IMR-90 (cell line): ENCODE data around the gene FCN1. TPM values are rescaled to one million over a fixed set of nuclear protein-coding genes. Genes with fewer than 3 reads are reported as not detected.

Experiments used
- ATAC-seq: fragments of 200-7000 bp; cut with Tn5 transposase; 2 replicates; pipeline ENCODE4 v1.9.1; 2020; ENCODE audit warnings: low read depth, mild to moderate bottlenecking, moderate library complexity
- BruUV-seq: library from RNA; stranded (reverse); fragments of 400-500 nt; replicated peaks from 2 replicates; lab custom pipeline; 2021; lab: Mats Ljungman, UMichigan
- CTCF ChIA-PET: fragments of 300-600 bp; formaldehyde crosslinking; extraction: SDS; loops from one replicate; lab custom pipeline; 2021; ENCODE audit warnings: antibody characterized with exemption; lab: Yijun Ruan, JAX
- POLR2A ChIA-PET: fragments of 300-600 bp; sonication (Branson Sonifier 250); formaldehyde crosslinking; loops from one replicate; lab custom pipeline; 2022; ENCODE audit warnings: antibody characterized with exemption; ENCODE audit not compliant: unreplicated experiment; lab: Charles Lee
- DNase-seq: peaks from one replicate; pipeline ENCODE4 v3.0.0; 2013
- H2AFZ ChIP-seq: replicated peaks from 2 replicates; pipeline ENCODE3; 2013; ENCODE audit warnings: low read length, mild to moderate bottlenecking; ENCODE audit not compliant: poor library complexity
- H2AK5ac ChIP-seq: 2 replicates; pipeline ENCODE4 v1.6.1; 2013; ENCODE audit warnings: low read depth, low read length, inconsistent platforms
- H2AK9ac ChIP-seq: replicated peaks from 2 replicates; pipeline ENCODE3; 2013; ENCODE audit warnings: mild to moderate bottlenecking, low read depth, low read length, moderate library complexity; ENCODE audit not compliant: poor library complexity
- H2BK120ac ChIP-seq: 2 replicates; pipeline ENCODE4 v1.6.1; 2013; ENCODE audit warnings: low read depth, low read length, inconsistent platforms
- H2BK15ac ChIP-seq: 3 replicates; pipeline ENCODE4 v1.6.1; 2013; ENCODE audit warnings: low read depth, low read length, inconsistent platforms
- H2BK20ac ChIP-seq: 2 replicates; pipeline ENCODE4 v1.6.1; 2013; ENCODE audit warnings: low read depth, mild to moderate bottlenecking, inconsistent platforms, low read length, moderate library complexity
- H2BK5ac ChIP-seq: 2 replicates; pipeline ENCODE4 v1.6.1; 2013; ENCODE audit warnings: mild to moderate bottlenecking, low read depth, low read length, inconsistent platforms; ENCODE audit not compliant: poor library complexity, severe bottlenecking
- H3K14ac ChIP-seq: replicated peaks from 2 replicates; pipeline ENCODE4 v1.6.1; 2013; ENCODE audit warnings: low read depth, low read length, inconsistent platforms
- H3K18ac ChIP-seq: 2 replicates; pipeline ENCODE4 v1.6.1; 2013; ENCODE audit warnings: low read depth, low read length, control low read depth
- H3K23ac ChIP-seq: 2 replicates; pipeline ENCODE4 v1.6.1; 2013; ENCODE audit warnings: low read depth, low read length, inconsistent platforms
- H3K27ac ChIP-seq: 2 replicates; pipeline ENCODE4 v1.5.1; 2013; ENCODE audit warnings: mild to moderate bottlenecking, control low read depth, low read length; ENCODE audit not compliant: insufficient read depth
- H3K27me3 ChIP-seq: 2 replicates; pipeline ENCODE4 v1.6.1; 2013; ENCODE audit warnings: low read length; ENCODE audit not compliant: control insufficient read depth, insufficient read depth
- H3K36me3 ChIP-seq: 2 replicates; pipeline ENCODE4 v1.6.1; 2013; ENCODE audit warnings: low read length, mixed read lengths; ENCODE audit not compliant: control insufficient read depth, insufficient read depth
- H3K4ac ChIP-seq: 2 replicates; pipeline ENCODE4 v1.6.1; 2013; ENCODE audit warnings: low read depth, low read length, inconsistent platforms
- H3K4me1 ChIP-seq: 2 replicates; pipeline ENCODE4 v1.6.1; 2013; ENCODE audit warnings: low read length, mixed read lengths; ENCODE audit not compliant: control insufficient read depth, insufficient read depth
- H3K4me2 ChIP-seq: 2 replicates; pipeline ENCODE4 v1.6.1; 2013; ENCODE audit warnings: low read depth, mild to moderate bottlenecking, control low read depth, low read length, moderate library complexity
- H3K4me3 ChIP-seq: 2 replicates; pipeline ENCODE4 v1.5.1; 2013; ENCODE audit warnings: low read depth, mild to moderate bottlenecking, control low read depth, low read length, moderate library complexity; ENCODE audit not compliant: insufficient read depth
- H3K56ac ChIP-seq: 2 replicates; pipeline ENCODE4 v1.6.1; 2013; ENCODE audit warnings: low read length, inconsistent platforms; ENCODE audit not compliant: insufficient read depth; ENCODE audit errors: extremely low read depth
- H3K79me1 ChIP-seq, 2 experiments: 2 replicates each; pipeline ENCODE4 v1.6.1; 2013; ENCODE audit warnings: low read length in 2 of 2, inconsistent platforms in 1 of 2, low read depth in 1 of 2
- H3K9ac ChIP-seq: 2 replicates; pipeline ENCODE4 v1.6.1; 2013; ENCODE audit warnings: low read depth, low read length, control low read depth
- H3K9me1 ChIP-seq: 2 replicates; pipeline ENCODE4 v1.6.1; 2013; ENCODE audit warnings: low read length, inconsistent platforms; ENCODE audit not compliant: insufficient read depth
- H3K9me3 ChIP-seq: 2 replicates; pipeline ENCODE4 v1.6.1; 2013; ENCODE audit warnings: low read length; ENCODE audit not compliant: control insufficient read depth, insufficient read depth
- H4K20me1 ChIP-seq: 2 replicates; pipeline ENCODE4 v1.6.1; 2013; ENCODE audit warnings: low read length, inconsistent platforms; ENCODE audit not compliant: insufficient read depth
- H4K5ac ChIP-seq: 2 replicates; pipeline ENCODE4 v1.6.1; 2013; ENCODE audit warnings: mild to moderate bottlenecking, low read depth, low read length, control low read depth
- H4K8ac ChIP-seq, 2 experiments: 2 replicates each; pipeline ENCODE4 v1.6.1; 2013; ENCODE audit warnings: low read depth in 2 of 2, low read length in 2 of 2, control low read depth in 1 of 2, inconsistent platforms in 1 of 2
- H4K91ac ChIP-seq: 2 replicates; pipeline ENCODE4 v1.6.1; 2013; ENCODE audit warnings: low read depth, low read length, inconsistent platforms; ENCODE audit not compliant: insufficient read depth
- BHLHE40 ChIP-seq: fragments of 150-350 bp; IDR thresholded peaks from 2 replicates; pipeline ENCODE4 v1.6.1; 2016; ENCODE audit warnings: mild to moderate bottlenecking, low read depth, low read length
- CEBPB ChIP-seq: IDR thresholded peaks from 2 replicates; pipeline ENCODE4 v1.6.1; 2012; ENCODE audit warnings: low read depth, low read length, improper control_type of control experiment
- MXI1 ChIP-seq: IDR thresholded peaks from 2 replicates; pipeline ENCODE4 v1.6.1; 2012; ENCODE audit warnings: low read depth, mild to moderate bottlenecking, low read length, moderate library complexity, borderline replicate concordance
- RAD21 ChIP-seq: IDR thresholded peaks from 2 replicates; pipeline ENCODE4 v1.6.1; 2012; ENCODE audit warnings: low read length, improper control_type of control experiment
- RFX5 ChIP-seq: IDR thresholded peaks from 2 replicates; pipeline ENCODE4 v1.8.0; 2012; ENCODE audit warnings: low read depth, mild to moderate bottlenecking, low read length, moderate library complexity
- WGBS, 2 experiments: methylation state at CpG; one replicate each; pipeline versions ENCODE4 v1.1.5 to v1.1.7; 2013; ENCODE audit warnings: missing lambda C conversion rate in 2 of 2; ENCODE audit not compliant: insufficient read length in 1 of 2; ENCODE audit errors: extremely low coverage in 2 of 2; 5-methylcytosine and 5-hydroxymethylcytosine counted together
- dilution Hi-C: fragments of 300-500 bp; cut with HindIII; formaldehyde crosslinking; loops from one replicate; pipeline ENCODE4 v1.14.3; 2018; ENCODE audit warnings: low sequenced_read_pairs; ENCODE audit not compliant: unreplicated experiment
- in situ Hi-C: fragments of 300-500 bp; cut with MboI; formaldehyde crosslinking; loops from 3 replicates; pipeline ENCODE4 v1.14.3; 2019; ENCODE audit warnings: low sequenced_read_pairs, inconsistent platforms, mixed read lengths
- intact Hi-C: fragments of 100-400 bp; cut with micrococcal nuclease; formaldehyde crosslinking; loops from 2 replicates; pipeline ENCODE4 v1.10.0; 2022
- polyA plus RNA-seq, 3 experiments: library from polyadenylated mRNA; depleted of rRNA; stranded (reverse); fragments of >200 nt; gene quantifications; 2 replicates each; pipeline ENCODE4 v1.2.3, GENCODE V29; 2012; ENCODE audit warnings: low replicate concordance in 1 of 3
- total RNA-seq: library from RNA; depleted of rRNA; stranded (reverse); fragments of >200 nt; gene quantifications from 2 replicates; pipeline ENCODE4 v1.2.3, GENCODE V29; 2012

The FCN1 gene
- total and polyA plus RNA-seq, 2 of the 4 experiments (the other 2 are of a cell fraction) = not detected

DNA sequence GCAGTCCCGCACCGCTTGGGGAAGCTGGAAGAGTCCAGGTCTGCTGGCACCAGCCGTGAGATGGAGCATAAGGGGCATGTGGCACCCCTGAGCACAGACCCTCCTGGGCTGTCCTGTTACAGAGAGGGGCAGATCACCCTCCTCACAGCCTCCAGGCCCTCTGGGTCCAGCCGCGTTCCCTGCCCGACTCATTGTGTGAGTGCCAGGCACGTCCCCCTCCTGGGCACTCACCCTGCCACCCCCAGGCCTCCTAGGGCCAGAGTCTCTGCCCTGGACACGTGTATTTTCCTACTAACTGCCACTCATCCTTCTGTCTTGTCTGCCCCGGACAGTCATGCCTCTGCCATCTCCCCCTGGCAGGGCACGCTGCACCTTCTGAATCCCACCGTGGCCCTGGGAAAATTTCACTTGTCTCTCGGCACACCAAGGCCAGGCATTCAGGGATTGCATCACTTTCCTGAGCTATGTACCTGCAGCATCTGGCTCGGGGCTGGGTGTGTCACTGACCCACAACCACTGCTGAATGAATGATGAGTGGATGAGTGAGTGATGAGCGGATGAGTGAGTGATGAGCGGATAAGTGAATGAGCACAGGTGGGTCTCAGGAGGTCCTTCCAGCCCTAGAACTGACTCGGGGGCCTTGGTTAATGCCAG lies 21.5 kb upstream of the FCN1 start:
- no TSS peak for BruUV-seq
- Histone ChIP-seq H3K23ac (no peak overlapping the region), H3K4me2 (no peak overlapping the region), H4K8ac (no peak overlapping the region), H2BK20ac (no peak overlapping the region), H2BK120ac (no peak overlapping the region), H3K4me1 (no peaks in the 10 kb centered on the region), H4K5ac (no peak overlapping the region), H3K27me3 (peaks cover 62% of the 10 kb centered on the region), H2AK9ac (no peak overlapping the region), H3K14ac (no peak overlapping the region), H3K9me1 (no peaks in the 10 kb centered on the region), H4K20me1 (no peaks in the 10 kb centered on the region), H2BK15ac (no peak overlapping the region), H3K4ac (no peak overlapping the region), H3K56ac (no peak overlapping the region), H3K4me3 (no peak overlapping the region), H3K79me1 (no peaks in the 10 kb centered on the region), H3K9me3 (no peaks in the 10 kb centered on the region), H3K18ac (no peak overlapping the region), H2AK5ac (no peak overlapping the region), H2BK5ac (no peak overlapping the region), H2AFZ (peak overlapping the region; percentile 43), H3K36me3 (no peaks in the 10 kb centered on the region), H3K27ac (no peak overlapping the region), H4K91ac (no peak overlapping the region), H3K9ac (no peak overlapping the region)
- in situ Hi-C loops (no loop called here), dilution Hi-C loops (no loop called here), intact Hi-C loops (no loop called here)
- CTCF ChIA-PET = no interaction called here
- 77% methylated on average over 11 of the region's 16 CpGs; no CpG with 5 or more reads in 1 of the 2 experiments for WGBS, 2 experiments
- DNase-seq = no peak
- ATAC-seq = no peak
- POLR2A ChIA-PET = no interaction called here
- TF ChIP-seq MXI1 (no peak), RAD21 (no peak), BHLHE40 (no peak), CEBPB (peak; percentile 29; the same call in 1 of the 2 replicates), RFX5 (no peak)
